HG02588 (cell line): ENCODE measurements around the gene AUTS2.

Source experiments
- ATAC-seq: cut with Tn5 transposase; IDR thresholded peaks from one replicate; pipeline ENCODE4 v1.9.1; 2021; ENCODE audit warnings: mild to moderate bottlenecking, moderate library complexity; ENCODE audit not compliant: unreplicated experiment

The AUTS2 gene

GRCh38 chr7:69811476-69812308, 213.4 kb downstream of the AUTS2 start:
- no peak for ATAC-seq

GRCh38 chr7:69812756-69813155, 214.5 kb downstream of the AUTS2 start:
- ATAC-seq: no peak

- ATAC-seq: no peak
Observed at GRCh38 chr7:69813637-69814240, 215.5 kb downstream of the AUTS2 start.

GRCh38 chr7:69814421-69814962, 216.2 kb downstream of the AUTS2 start:
- no peak for ATAC-seq

- no peak for ATAC-seq
Observed at GRCh38 chr7:69816501-69816900, 218.2 kb downstream of the AUTS2 start.

GRCh38 chr7:69817121-69817520, 218.8 kb downstream of the AUTS2 start:
- ATAC-seq: no peak

GRCh38 chr7:69817841-69818635, 219.8 kb downstream of the AUTS2 start:
- ATAC-seq: no peak

GRCh38 chr7:69818636-69819332, 220.5 kb downstream of the AUTS2 start:
- no peak for ATAC-seq

- ATAC-seq: no peak
Observed at GRCh38 chr7:69819333-69819705, 221.0 kb downstream of the AUTS2 start.

- ATAC-seq: no peak
Observed at GRCh38 chr7:69820479-69821192, 222.4 kb downstream of the AUTS2 start.

GRCh38 chr7:69822386-69822785, 224.1 kb downstream of the AUTS2 start:
- ATAC-seq: no peak

- no peak for ATAC-seq
Observed at GRCh38 chr7:69823151-69823744, 225.0 kb downstream of the AUTS2 start.

GRCh38 chr7:69825113-69825972, 227.1 kb downstream of the AUTS2 start:
- ATAC-seq: no peak

- ATAC-seq: no peak
Observed at GRCh38 chr7:69826283-69826682, 228.0 kb downstream of the AUTS2 start.

- ATAC-seq: no peak
Observed at GRCh38 chr7:69827140-69827539, 228.9 kb downstream of the AUTS2 start.

GRCh38 chr7:69827558-69827957, 229.3 kb downstream of the AUTS2 start:
- ATAC-seq: no peak

- no peak for ATAC-seq
Observed at GRCh38 chr7:69832356-69832755, 234.1 kb downstream of the AUTS2 start.

GRCh38 chr7:69833964-69834363, 235.7 kb downstream of the AUTS2 start:
- no peak for ATAC-seq

- ATAC-seq: no peak
Observed at GRCh38 chr7:69836702-69837101, 238.4 kb downstream of the AUTS2 start.
